Naive thymus-derived CD8-positive, alpha-beta T cell (primary cell): Measurements from ENCODE around the gene MYO5B. TPM values are rescaled to one million over a fixed set of nuclear protein-coding genes. Genes with fewer than 3 reads are reported as not detected.
"Not testable (repeated sequence)": the region's sequence is repeated elsewhere in the genome, so short reads cannot be mapped to it uniquely, and the experiment has no call there.

Source experiments
- ATAC-seq, 2 donors: fragments of 150-1000 bp; cut with Tn5 transposase in 1 of 2; sonication (Bioruptor Pico), chemical (Tn5 transposase) in 1 of 2; 1 replicate in 1 of 2; 2 replicates in 1 of 2; pipeline ENCODE4 v1.10.0; 2021; ENCODE audit warnings: mild to moderate bottlenecking in 2 of 2, moderate library complexity in 2 of 2
- POLR2A ChIA-PET: fragments of 350-600 bp; sonication (Branson Sonifier 250); formaldehyde crosslinking; loops from one replicate; lab custom pipeline; 2021; ENCODE audit warnings: antibody characterized with exemption; lab: Charles Lee
- DNase-seq, 10 donors: peaks; one replicate each; pipeline versions ENCODE4 v3.0.0 to v3.0.0-alpha.2; 2020 to 2022
- H3K27ac Mint-ChIP-seq, 10 donors: one replicate each; pipeline ENCODE4 v1.8.0; 2020 to 2022; ENCODE audit warnings: mild to moderate bottlenecking in 10 of 10, mixed read lengths in 10 of 10, moderate library complexity in 4 of 10, inconsistent platforms in 1 of 10
- H3K27me3 Mint-ChIP-seq, 5 donors: one replicate each; pipeline ENCODE4 v1.8.0; 2021 to 2022; ENCODE audit warnings: mixed read lengths in 5 of 5
- H3K36me3 Mint-ChIP-seq, 3 donors: one replicate each; pipeline ENCODE4 v1.8.0; 2020 to 2022; ENCODE audit warnings: mixed read lengths in 3 of 3, mild to moderate bottlenecking in 2 of 3, inconsistent platforms in 1 of 3
- H3K4me1 Mint-ChIP-seq, 4 donors: one replicate each; pipeline ENCODE4 v1.8.0; 2021 to 2022; ENCODE audit warnings: mixed read lengths in 4 of 4
- H3K4me3 Mint-ChIP-seq, 10 donors: one replicate each; pipeline ENCODE4 v1.8.0; 2020 to 2022; ENCODE audit warnings: mild to moderate bottlenecking in 10 of 10, mixed read lengths in 10 of 10, moderate library complexity in 6 of 10, inconsistent platforms in 1 of 10
- H3K9me3 Mint-ChIP-seq, 9 donors: one replicate each; pipeline ENCODE4 v1.8.0; 2020 to 2022; ENCODE audit warnings: mixed read lengths in 9 of 9, mild to moderate bottlenecking in 3 of 9, inconsistent platforms in 1 of 9, moderate library complexity in 1 of 9
- polyA plus RNA-seq, 3 donors: library from polyadenylated mRNA; unstranded; fragments of 300-500 nt; fragmentation: Illumina TruSeq; gene quantifications; one replicate each; pipeline ENCODE4 v1.2.3, GENCODE V29; 2021
- total RNA-seq, 8 experiments: library from RNA in 2 of 8; stranded (reverse) in 2 of 8; gene quantifications; one replicate each; pipeline ENCODE4 v1.2.3 and lab custom pipeline; 2021 to 2026

The MYO5B gene
- total RNA-seq (not detected), polyA plus RNA-seq (under 1 TPM in 1 of 3 donors, not detected in 2; 0.03 TPM), total RNA-seq (lab: John Stamatoyannopoulos, UW) (0 to 0.52 (median 0.34) reads per million in 6 experiments)

DNA sequence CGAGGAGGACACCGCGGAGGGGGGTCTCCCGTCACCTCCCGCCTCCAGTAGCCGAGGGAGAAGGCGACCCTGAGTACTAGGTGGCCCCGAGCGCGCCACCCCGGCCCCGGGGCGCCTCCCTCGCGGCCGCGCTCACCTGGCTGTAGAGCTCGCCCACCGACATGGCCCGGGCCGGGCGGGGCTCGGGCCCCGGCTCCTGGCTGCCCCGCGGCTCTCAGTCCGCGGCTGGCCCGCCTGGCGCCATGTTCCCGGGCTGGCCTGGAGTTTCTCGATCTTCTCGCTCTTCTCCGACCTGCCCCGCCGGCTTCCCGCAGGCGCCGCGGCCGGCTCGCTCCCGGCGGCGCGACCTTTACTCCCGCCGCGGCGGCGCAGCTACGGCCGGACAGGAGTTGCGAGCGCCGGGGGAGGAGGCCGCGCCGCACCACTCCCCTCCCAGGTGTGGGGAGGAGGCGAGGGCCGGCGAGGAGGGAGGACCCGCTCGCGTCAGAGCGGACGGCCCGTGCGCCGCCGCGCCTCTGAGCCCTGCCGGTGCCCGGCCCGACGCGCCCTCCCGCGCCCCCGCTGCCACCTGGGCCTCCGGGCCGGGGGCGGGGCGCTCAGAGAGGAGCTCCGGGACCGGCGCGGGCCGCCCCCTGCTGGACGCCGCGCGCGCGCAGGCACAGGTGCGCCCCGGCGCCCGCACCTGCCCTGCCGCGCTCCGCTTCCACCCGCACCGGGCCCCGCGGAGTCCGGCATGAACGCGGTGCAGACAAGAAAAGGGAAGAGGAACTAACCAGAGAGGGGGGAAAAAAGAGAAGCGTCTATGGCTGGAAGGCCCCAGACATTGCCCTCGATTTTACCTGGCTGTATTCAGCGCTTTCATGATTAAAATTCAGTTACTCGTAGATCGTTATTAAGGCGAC is at the start of gene MYO5B:
Gene MYO5B (minus strand): TSS at position 517 of the 902 bp plus-strand sequence. CDS start 354 bp downstream, at position 163.
- peaks cover 6 to 20% (median 17%) of the 10 kb centered on the region in 4 donors for H3K4me1 Mint-ChIP-seq
- POLR2A ChIA-PET, result no interaction called here

DNA sequence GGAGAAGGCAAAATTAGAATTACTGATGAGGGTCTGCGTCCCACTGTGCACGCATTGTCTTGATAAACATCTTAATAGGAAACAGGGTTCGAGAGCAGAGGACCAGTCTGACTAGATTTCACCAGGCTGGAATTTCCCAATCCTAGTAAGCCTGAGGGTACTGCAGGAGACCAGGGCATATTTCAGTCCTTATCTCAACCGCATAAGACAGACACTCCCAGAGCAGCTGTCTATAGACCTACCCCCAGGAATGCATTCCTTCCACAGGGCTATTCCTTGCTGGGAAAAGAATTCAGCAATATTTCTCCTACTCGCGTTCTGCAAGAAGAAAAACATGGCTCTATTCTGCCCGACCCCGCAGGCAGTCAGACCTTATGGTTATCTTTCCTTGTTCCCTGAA is 46.8 kb upstream of the MYO5B start:
- DNase-seq, ATAC-seq, H3K4me3 Mint-ChIP-seq, H3K4me1 Mint-ChIP-seq, POLR2A ChIA-PET, H3K27ac Mint-ChIP-seq: not testable (repeated sequence)
- Mint-ChIP-seq H3K9me3 (peaks cover 6 to 35% (median 22%) of the 10 kb centered on the region in 9 donors), H3K36me3 (peaks cover 0 to 24% (median 15%) of the 10 kb centered on the region in 3 donors), H3K27me3 (peaks cover 0 to 16% (median 6%) of the 10 kb centered on the region in 5 donors)

More for the DNA sequence above, at the start of gene MYO5B:
- ATAC-seq (peak; percentile 92 to 96), DNase-seq (peak; percentile 12 to 69 (median 48))
- peaks cover 0 to 8% (median 3%) of the 10 kb centered on the region in 3 donors for H3K36me3 Mint-ChIP-seq
- H3K4me3 Mint-ChIP-seq, result peak within 1 kb of the TSS; percentile 49 to 80 (median 72)
- peaks cover 40 to 85% (median 67%) of the 10 kb centered on the region in 5 donors for H3K27me3 Mint-ChIP-seq
- peak within 1 kb of the TSS in 2 of 10 donors; percentile 49 to 55 for H3K27ac Mint-ChIP-seq
- H3K9me3 Mint-ChIP-seq, result no peaks in the 10 kb centered on the region

DNA sequence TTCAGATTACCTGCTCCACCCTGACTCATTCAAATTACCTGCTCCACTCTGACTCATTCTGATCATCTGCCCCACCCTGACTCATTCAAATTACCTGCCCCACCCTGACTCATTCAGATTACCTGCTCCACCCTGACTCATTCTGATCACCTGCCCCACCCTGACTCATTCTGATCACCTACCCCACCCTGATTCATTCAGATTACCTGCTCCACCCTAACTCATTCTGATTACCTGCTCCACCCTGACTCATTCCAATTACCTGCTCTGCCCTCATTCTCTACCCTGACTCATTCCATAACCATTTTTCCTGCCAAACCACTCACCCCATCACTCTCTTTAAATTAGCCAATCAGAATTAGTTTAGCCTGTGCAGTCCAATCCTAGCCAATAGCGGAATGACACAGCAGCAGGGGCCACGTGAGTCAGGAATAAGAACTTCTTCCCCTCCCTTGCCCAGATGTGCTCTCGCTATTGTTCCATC is 45.2 kb upstream of the MYO5B start:
- H3K27me3 Mint-ChIP-seq, result peaks cover 3 to 18% (median 10%) of the 10 kb centered on the region in 5 donors
- H3K4me3 Mint-ChIP-seq, result no peak overlapping the region
- POLR2A ChIA-PET, result no interaction called here
- H3K4me1 Mint-ChIP-seq, result no peaks in the 10 kb centered on the region
- no peak for DNase-seq
- no peak for ATAC-seq
- H3K9me3 Mint-ChIP-seq, result peaks cover 6 to 35% (median 22%) of the 10 kb centered on the region in 9 donors
- peak overlapping the region in 1 of 10 donors; percentile 46 for H3K27ac Mint-ChIP-seq
- peaks cover 0 to 24% (median 15%) of the 10 kb centered on the region in 3 donors for H3K36me3 Mint-ChIP-seq

DNA sequence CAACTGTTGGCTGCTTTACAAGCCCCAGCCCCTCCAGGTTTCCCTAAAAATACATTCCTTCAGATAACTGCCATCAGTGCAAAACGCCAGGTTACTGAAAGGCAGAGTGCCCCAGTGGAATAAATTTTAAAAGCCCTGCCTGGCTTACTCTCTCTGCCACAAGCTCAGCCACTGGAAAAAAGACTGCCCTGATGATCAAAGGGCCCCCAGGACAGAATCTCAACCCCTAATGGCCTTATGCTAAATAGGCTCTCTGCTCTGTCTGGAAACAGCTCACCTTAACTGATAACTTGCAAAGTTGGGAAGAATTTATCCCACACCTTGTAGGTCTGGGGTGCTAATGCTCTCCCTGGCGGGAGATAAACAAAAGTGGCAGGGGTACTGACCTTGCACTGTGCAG is 37.5 kb upstream of the MYO5B start:
- no peak overlapping the region for H3K4me3 Mint-ChIP-seq
- H3K36me3 Mint-ChIP-seq, result peaks cover 0 to 2% (median 0%) of the 10 kb centered on the region in 3 donors
- peaks cover 0 to 29% (median 22%) of the 10 kb centered on the region in 5 donors for H3K27me3 Mint-ChIP-seq
- no peaks in the 10 kb centered on the region for H3K4me1 Mint-ChIP-seq
- POLR2A ChIA-PET, result no interaction called here
- H3K9me3 Mint-ChIP-seq, result no peaks in the 10 kb centered on the region
- H3K27ac Mint-ChIP-seq, result no peak overlapping the region
- ATAC-seq, result no peak
- no peak for DNase-seq

DNA sequence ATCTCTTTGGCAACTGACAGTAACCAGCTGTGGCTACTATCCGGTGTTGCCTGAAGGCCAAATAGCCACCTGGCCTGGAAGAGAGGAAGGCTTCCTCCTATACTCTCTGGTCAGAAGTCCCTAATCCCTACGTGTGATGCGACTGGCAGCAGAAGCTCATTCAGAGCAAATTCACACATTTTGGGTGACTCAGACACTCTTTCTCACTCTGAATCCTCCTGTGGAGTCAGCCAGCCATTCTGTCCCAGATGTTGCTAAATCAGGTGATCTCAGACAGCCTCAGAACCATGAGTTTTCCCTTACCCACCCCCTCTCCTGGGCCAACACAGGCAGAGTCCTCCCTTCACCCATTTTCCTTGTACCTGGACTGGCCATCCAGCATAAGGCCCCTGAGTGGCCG is 36.7 kb upstream of the MYO5B start:
- H3K4me3 Mint-ChIP-seq, result no peak overlapping the region

DNA sequence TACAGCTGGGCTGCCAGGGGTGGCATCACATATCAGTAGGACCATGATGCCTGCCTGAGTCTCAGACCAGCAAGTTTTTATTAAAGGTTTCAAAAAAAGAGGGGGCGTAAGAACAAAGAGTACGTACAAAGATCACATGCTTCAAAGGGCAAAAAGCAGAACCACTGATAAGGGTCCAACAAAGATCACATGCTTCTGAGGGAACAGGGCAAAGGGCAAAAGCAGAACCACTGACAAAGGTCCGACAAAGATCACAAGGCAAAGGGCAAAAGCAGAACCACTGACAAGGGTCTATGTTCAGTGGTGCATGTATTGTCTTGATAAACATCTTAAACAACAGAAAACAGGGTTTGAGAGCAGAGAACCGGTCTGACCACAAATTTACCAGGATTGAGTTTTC is 25.3 kb upstream of the MYO5B start:
- H3K27ac Mint-ChIP-seq, DNase-seq, H3K4me1 Mint-ChIP-seq, POLR2A ChIA-PET, ATAC-seq, H3K4me3 Mint-ChIP-seq: not testable (repeated sequence)
- Mint-ChIP-seq H3K27me3 (peaks cover 14 to 25% (median 19%) of the 10 kb centered on the region in 5 donors), H3K9me3 (peaks cover 0 to 26% (median 9%) of the 10 kb centered on the region in 9 donors), H3K36me3 (peaks cover 0 to 19% (median 16%) of the 10 kb centered on the region in 3 donors)

More for the DNA sequence above, 36.7 kb upstream of the MYO5B start:
- Mint-ChIP-seq H3K4me1 (no peaks in the 10 kb centered on the region), H3K36me3 (peaks cover 0 to 2% (median 0%) of the 10 kb centered on the region in 3 donors), H3K27me3 (peaks cover 0 to 29% (median 22%) of the 10 kb centered on the region in 5 donors), H3K9me3 (no peaks in the 10 kb centered on the region), H3K27ac (no peak overlapping the region)
- POLR2A ChIA-PET, result no interaction called here
- DNase-seq, result no peak
- ATAC-seq, result no peak

DNA sequence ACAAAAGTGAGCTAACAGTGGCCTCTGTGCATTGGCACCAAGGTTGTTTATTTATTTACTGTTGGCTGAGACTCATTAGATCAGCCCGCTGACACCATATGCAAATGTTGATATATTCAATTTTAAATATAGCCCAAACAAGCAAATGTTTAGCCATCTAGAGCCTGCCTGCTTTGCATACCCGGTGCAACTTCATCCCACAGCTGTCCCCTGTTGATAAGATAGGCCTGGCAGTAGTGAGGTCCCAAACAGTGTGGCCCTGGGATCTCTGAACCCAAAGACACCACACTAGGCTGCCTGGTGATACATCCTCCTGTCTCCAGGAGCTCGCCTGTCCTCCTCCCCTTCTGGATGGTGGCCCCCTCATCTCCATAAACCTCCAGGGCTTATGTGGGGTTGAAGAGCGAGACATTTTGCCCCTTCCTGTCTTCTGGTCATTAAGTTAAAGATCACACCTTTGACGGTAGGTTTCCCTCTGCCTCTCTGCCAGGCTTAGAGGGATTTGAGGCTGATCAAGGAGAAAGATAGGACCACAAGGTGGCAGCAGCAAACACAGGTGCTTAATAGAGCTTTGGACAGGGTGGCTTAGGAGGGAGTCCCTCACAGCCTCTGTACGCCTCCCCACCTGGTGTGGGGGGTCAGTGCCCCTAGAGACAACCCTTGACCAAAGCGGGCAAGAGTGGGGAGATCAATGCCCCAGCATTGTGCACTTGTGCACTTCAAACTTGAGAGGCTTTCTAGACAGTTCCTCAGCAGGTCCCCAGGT is 23.7 kb upstream of the MYO5B start:
- POLR2A ChIA-PET, result no interaction called here
- Mint-ChIP-seq H3K27ac (peak overlapping the region in 1 of 10 donors; percentile 29), H3K27me3 (peaks cover 18 to 33% (median 25%) of the 10 kb centered on the region in 5 donors), H3K4me1 (no peaks in the 10 kb centered on the region), H3K36me3 (peaks cover 0 to 19% (median 16%) of the 10 kb centered on the region in 3 donors), H3K4me3 (no peak overlapping the region), H3K9me3 (peaks cover 0 to 26% (median 9%) of the 10 kb centered on the region in 9 donors)
- peak in 8 of 10 donors; percentile 4 to 41 (median 22) for DNase-seq
- peak in 1 of 2 donors; percentile 68 for ATAC-seq

DNA sequence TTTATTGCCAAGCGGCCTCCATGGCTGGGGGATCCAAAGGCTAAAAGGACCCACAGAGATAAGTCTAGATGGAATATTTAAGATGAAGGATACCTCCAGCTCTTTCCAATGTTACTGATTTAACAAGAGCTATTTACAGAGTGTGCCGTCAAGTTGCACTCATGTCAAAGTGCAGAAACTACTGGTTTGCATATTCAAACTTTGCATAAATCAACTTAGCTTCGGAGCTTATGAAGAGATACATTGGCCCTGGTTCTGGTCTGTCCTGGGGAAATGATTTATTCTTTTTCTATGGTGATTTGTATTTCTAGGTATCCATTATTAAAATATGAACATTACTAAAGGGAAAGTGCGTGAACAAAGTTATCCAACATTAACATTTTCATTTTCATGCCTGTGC is 14.4 kb upstream of the MYO5B start:
- no peak overlapping the region for H3K4me3 Mint-ChIP-seq
- DNase-seq (no peak), ATAC-seq (no peak)
- H3K27me3 Mint-ChIP-seq, result peaks cover 27 to 65% (median 43%) of the 10 kb centered on the region in 5 donors
- peaks cover 2 to 5% (median 3%) of the 10 kb centered on the region in 4 donors for H3K4me1 Mint-ChIP-seq
- no peak overlapping the region for H3K27ac Mint-ChIP-seq
- no peaks in the 10 kb centered on the region for H3K36me3 Mint-ChIP-seq
- no peaks in the 10 kb centered on the region for H3K9me3 Mint-ChIP-seq
- POLR2A ChIA-PET, result no interaction called here

DNA sequence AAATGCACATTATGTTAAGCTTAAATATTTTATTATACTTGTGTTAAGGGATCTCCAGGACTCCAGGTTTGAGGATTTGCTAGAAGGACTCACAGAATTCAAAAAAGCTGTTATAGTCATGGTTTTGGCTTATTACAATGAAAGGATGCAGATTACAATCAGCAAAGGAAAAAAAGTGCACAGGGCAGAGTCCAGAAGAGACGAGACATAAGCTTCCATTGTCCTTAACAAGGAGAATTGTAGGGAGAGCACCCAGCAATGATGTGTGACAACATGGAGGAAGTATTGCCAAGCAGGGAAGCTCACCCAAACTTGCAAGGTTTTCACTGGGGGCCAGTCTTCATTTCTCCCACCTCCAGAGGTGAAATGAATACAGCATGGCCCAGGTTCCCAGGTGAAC is 12.8 kb upstream of the MYO5B start:
- H3K27me3 Mint-ChIP-seq, result peaks cover 31 to 68% (median 50%) of the 10 kb centered on the region in 5 donors
- no peaks in the 10 kb centered on the region for H3K9me3 Mint-ChIP-seq
- H3K4me1 Mint-ChIP-seq, result peaks cover 8 to 12% (median 9%) of the 10 kb centered on the region in 4 donors
- DNase-seq (no peak), ATAC-seq (no peak)
- no peaks in the 10 kb centered on the region for H3K36me3 Mint-ChIP-seq
- POLR2A ChIA-PET, result no interaction called here
- no peak overlapping the region for H3K4me3 Mint-ChIP-seq
- no peak overlapping the region for H3K27ac Mint-ChIP-seq

DNA sequence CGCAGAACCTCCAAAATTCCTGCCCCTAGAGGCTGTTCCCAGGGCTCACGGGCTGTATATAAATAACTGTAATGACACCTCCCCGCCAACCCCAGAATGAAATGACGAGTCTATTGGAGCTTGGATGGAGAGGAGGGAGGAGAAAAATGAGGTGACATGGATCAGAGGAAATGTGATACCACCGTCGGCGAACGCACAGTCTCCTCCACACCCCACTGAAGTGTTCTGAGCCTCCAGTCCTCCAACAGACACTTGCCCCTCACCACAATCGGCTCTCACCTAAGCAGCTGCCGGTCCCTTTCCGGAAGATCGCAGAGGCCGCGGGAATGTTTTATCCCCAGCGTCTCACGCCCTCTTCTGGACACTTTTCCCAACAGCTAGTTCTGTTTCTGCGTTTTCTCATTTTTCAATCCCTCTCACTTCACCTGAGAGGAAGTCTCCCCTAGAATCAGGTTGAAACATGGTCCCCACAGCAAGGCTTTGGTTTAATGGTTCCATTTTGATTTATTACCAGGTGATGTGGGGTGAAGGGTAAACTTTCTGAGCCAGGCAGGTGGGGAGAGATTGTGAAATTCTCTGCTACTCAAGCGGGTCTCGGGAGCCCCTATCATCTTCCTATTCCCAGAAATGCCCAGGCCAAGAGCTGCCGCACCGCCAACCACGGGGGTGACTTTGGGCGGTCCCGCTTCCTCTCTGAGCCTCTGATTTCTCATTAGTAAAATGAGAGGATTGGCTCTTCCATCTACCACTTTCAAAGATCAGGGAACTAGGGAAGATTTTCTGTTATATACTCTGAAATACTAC is 9.1 kb upstream of the MYO5B start:
- H3K27ac Mint-ChIP-seq, result peak overlapping the region in 1 of 10 donors; percentile 20
- POLR2A ChIA-PET, result no interaction called here
- DNase-seq (no peak), ATAC-seq (no peak)
- H3K27me3 Mint-ChIP-seq, result peaks cover 29 to 60% (median 55%) of the 10 kb centered on the region in 5 donors
- peaks cover 0 to 11% (median 2%) of the 10 kb centered on the region in 3 donors for H3K36me3 Mint-ChIP-seq
- H3K9me3 Mint-ChIP-seq, result peaks cover 0 to 16% (median 3%) of the 10 kb centered on the region in 9 donors
- H3K4me3 Mint-ChIP-seq, result peak overlapping the region in 6 of 10 donors; percentile 22 to 51 (median 30)
- H3K4me1 Mint-ChIP-seq, result peaks cover 8 to 12% (median 9%) of the 10 kb centered on the region in 4 donors

DNA sequence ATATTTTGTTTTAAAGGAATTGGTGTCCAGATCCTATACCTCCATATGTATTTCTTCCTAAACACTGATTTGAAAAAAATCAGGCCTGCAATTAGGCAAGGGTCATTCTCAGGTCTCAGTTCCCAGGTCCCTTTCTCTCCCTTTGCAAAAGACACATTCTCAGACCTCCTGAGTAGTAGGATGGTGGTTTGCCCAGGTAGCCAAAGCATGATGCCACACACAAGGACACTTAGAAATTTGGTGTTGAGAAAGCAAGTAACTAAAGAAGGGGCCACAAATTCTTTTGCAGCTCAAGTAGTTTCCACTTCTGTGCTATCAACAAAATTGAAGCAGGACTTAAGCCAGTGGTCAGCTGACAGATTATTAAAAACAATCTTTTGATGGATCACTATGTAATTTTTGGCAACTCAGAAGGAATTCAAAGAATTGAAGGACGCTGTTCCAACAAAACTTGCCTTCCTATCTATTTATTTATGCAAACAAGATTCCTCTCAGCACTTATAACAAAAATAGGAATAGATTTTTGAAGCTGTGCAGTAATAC is 6.6 kb upstream of the MYO5B start:
- DNase-seq (no peak), ATAC-seq (no peak)
- Mint-ChIP-seq H3K9me3 (peaks cover 0 to 16% (median 3%) of the 10 kb centered on the region in 9 donors), H3K36me3 (peaks cover 0 to 20% (median 2%) of the 10 kb centered on the region in 3 donors), H3K27me3 (peaks cover 39 to 77% (median 67%) of the 10 kb centered on the region in 5 donors), H3K4me3 (no peak overlapping the region), H3K27ac (no peak overlapping the region), H3K4me1 (peaks cover 8 to 12% (median 10%) of the 10 kb centered on the region in 4 donors)
- POLR2A ChIA-PET, result no interaction called here
